Left renal pelvis (tissue), 4 donors: ENCODE results near the gene DNAAF1. TPM values are rescaled to one million over a fixed set of nuclear protein-coding genes. Genes with fewer than 3 reads are reported as not detected.

ENCODE experiments used
- DNase-seq, 4 donors: peaks; one replicate each; pipeline ENCODE4 v3.0.0-alpha.2; 2013; ENCODE audit warnings: low read depth in 4 of 4, low spot score in 3 of 4
- polyA plus RNA-seq, 4 donors: library from polyadenylated mRNA; unstranded; fragments of 120-200 nt; gene quantifications; one replicate each; pipeline ENCODE4 v1.2.1, GENCODE V29; 2013; ENCODE audit not compliant: insufficient read length in 4 of 4

The DNAAF1 gene
- polyA plus RNA-seq, 4 donors = 0.57 to 7.5 (median 4.9) TPM

- DNase-seq = no peak
These were observed 24.1 kb upstream of the DNAAF1 start for GRCh38 chr16:84121007-84121406.

- DNase-seq = no peak
These were observed 20.6 kb upstream of the DNAAF1 start for GRCh38 chr16:84124257-84125073.

- DNase-seq = no peak
These were observed 14.0 kb upstream of the DNAAF1 start for GRCh38 chr16:84131117-84131516.

- DNase-seq = no peak
These were observed 12.4 kb upstream of the DNAAF1 start for GRCh38 chr16:84132527-84133285.

DNA sequence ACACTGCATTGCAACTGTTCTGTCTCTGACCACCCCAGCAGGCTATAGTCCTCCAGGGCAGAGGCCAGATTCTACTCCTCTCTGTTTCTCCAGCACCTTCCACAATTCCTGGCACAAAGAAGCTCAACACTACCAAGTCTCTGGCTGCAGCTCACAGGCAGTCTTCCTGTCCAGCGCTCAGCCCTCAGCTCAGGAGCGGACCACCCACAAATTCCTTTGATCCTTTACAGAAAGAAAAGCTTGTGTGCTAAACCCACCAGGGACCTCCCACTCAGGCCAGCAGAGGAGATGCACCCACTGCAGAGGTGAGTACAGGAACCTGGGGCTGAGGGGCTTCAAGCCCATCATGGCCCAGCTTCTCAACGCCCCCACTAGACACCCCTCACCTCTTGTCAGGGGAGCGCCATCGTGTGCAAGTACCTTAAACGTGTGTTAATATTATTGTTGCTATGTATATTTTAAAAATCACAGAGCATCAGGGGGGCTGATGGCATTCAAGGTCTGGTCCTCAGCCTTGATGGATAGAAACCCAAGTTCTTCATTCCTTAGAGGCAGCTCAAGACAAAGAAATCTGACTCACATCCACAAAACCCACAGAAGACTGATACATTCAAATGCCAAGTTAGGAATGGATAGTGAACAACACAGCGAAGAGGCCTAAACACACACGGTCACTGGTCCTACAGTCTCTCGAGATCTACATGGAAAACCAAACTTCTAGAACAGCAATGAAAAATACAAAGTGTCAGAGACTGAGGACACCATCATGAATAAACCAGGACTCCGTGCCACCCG lies 8.6 kb upstream of the DNAAF1 start:
- DNase-seq = no peak

- no peak for DNase-seq
These were observed 7.8 kb upstream of the DNAAF1 start for GRCh38 chr16:84137287-84137686.

- DNase-seq = no peak
These were observed 7.2 kb upstream of the DNAAF1 start for GRCh38 chr16:84137769-84138357.

- no peak for DNase-seq
These were observed 6.6 kb upstream of the DNAAF1 start for GRCh38 chr16:84138500-84138823.

DNA sequence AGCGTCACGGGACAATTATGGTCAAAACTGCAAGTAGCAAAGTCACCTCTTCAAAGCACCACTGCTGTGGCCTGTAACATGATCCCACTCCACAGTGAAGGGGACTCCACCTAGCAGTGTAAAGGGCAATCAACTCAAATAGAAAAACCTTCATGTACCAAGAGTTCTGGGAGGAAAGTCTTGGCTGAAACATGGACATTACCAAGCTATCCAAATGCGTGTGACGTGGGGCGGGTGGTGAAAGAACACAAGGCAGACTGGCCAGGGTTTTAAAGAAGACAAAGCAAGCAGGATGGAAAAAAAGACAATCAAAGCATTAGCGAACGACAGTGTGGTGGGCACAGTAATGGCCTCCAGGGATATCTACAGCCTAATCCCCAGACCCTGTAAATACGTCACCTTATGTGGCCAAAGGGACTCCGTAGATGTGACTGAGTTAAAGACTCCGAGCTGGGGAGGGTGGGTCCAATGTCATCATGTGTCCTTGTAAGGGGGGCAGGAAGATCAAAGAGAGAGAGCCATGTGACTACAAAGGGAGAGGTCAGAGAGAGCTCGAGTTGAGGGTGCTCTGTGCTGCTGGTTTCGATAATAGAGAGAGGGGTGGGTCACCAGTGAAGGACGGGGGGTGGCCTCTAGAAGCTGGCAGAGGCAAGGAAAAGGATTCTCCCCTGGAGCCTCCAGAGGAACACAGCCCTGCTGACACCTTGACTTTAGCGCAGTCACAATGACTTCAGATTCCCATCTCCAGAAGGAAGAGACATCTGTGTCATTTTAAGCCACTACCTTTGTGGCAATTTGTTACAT lies 6.1 kb upstream of the DNAAF1 start:
- DNase-seq = no peak

GRCh38 chr16:84139628-84140258 lies 5.4 kb upstream of the DNAAF1 start:
- no peak for DNase-seq

DNA sequence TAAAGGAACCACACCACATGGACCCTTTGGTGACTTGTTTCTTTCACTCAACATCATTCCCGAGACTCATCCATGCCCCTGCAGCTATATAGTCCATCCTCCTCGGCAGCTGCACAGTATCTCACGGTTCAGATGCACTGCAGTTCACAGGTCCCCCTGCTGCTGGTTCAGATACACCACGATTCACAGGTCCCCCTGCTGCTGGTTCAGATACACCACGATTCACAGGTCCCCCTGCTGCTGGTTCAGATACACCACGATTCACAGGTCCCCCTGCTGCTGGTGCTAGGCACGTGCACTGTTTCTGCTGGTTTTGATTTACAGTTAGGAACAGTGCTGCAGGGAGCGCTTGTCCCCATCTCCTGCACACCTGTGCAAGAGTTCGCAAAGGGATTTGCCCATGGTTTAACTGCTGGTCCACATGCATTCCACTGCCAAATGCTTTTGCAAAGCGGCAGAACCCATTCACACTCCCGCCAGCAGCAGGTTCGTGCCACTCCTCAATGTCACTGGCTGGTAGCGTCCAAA lies 3.9 kb upstream of the DNAAF1 start:
- DNase-seq = no peak

DNA sequence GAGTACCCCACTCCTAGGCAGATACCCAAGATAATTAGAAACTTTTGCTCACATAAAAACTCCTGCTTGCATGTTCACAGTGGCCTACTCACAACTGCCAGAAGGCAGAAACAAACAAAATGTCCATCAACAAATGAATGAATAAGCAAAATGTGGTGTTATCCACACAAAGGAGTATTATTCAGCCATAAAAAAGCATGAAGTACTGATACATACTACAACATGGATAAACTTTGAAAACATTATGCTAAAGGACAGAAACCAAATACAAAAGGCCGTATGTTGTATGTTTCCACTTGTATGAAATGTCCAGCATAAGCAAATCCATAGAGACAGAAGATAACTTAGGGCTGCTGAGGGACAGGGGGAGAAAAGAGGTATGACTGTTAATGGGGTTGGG lies 2.0 kb upstream of the DNAAF1 start:
- no peak for DNase-seq

- DNase-seq = no peak
These were observed 1.3 kb upstream of the DNAAF1 start for GRCh38 chr16:84143784-84144199.

- no peak for DNase-seq
These were observed 774 bp upstream of the DNAAF1 start for GRCh38 chr16:84144209-84144858.

DNA sequence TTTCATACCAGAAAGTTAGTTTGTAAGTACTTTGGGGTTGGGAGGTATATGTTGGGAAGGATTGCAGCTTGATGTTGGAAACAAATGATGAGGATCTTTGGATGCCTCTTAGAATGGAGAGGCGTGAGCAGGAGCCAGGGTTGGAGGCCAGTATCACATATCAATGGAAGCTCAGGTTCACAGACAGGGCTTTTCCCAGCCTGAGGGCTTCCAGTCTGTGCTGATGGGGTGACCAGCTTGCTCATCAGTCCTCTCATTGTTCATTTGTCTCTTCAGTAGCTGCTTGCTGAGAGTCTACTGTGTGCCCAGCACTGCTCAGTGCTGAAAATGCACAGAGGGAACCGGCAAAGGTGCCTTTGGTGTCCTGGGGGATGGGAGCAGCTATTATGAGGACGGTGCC lies 5.8 kb downstream of the DNAAF1 start:
- no peak for DNase-seq

GRCh38 chr16:84153660-84154214 lies 8.6 kb downstream of the DNAAF1 start:
- no peak for DNase-seq

- DNase-seq = no peak
These were observed 10.1 kb downstream of the DNAAF1 start for GRCh38 chr16:84155226-84155625.

DNA sequence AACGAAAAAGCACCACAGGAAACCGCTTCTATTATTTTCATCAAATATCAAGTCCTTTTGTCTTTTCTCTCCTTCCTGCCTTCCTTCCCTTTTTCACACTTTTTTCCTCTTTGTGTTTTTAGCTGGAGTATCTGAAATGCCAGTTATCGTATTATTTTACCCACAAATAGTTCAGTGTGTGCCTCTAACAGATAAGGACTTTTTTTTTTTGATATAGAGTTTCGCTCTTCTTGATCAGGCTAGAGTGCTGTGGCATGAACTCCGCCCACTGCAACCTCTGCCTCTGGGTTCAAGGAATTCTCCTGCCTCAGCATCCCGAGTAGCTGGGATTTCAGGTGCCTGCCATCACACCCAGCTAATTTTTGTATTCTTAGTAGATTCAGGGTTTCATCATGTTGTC lies 10.7 kb downstream of the DNAAF1 start:
- DNase-seq = no peak

GRCh38 chr16:84156342-84156784 lies 11.3 kb downstream of the DNAAF1 start:
- no peak for DNase-seq
